ENCODE data around the gene MYBPC2.

GRCh38 chr19:50384685-50385535 lies 47.8 kb upstream of the MYBPC2 start:
- TF ChIP-seq POLR2A (IDR thresholded peaks at IDR 0.05) = no peak
- no peak for TF ChIP-seq CTCF (IDR thresholded peaks at IDR 0.05)

Measured in gastroesophageal sphincter (tissue), 3 donors.